HG03159 (cell line): Measurements from ENCODE around the gene TADA3.
A peak's percentile ranks its signal among the peaks of the same experiment; 100 is the strongest.

Source experiments
- ATAC-seq: cut with Tn5 transposase; IDR thresholded peaks from one replicate; pipeline ENCODE4 v1.9.1; 2021; ENCODE audit warnings: mild to moderate bottlenecking, moderate library complexity; ENCODE audit not compliant: unreplicated experiment

The TADA3 gene, protein sequence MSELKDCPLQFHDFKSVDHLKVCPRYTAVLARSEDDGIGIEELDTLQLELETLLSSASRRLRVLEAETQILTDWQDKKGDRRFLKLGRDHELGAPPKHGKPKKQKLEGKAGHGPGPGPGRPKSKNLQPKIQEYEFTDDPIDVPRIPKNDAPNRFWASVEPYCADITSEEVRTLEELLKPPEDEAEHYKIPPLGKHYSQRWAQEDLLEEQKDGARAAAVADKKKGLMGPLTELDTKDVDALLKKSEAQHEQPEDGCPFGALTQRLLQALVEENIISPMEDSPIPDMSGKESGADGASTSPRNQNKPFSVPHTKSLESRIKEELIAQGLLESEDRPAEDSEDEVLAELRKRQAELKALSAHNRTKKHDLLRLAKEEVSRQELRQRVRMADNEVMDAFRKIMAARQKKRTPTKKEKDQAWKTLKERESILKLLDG

DNA sequence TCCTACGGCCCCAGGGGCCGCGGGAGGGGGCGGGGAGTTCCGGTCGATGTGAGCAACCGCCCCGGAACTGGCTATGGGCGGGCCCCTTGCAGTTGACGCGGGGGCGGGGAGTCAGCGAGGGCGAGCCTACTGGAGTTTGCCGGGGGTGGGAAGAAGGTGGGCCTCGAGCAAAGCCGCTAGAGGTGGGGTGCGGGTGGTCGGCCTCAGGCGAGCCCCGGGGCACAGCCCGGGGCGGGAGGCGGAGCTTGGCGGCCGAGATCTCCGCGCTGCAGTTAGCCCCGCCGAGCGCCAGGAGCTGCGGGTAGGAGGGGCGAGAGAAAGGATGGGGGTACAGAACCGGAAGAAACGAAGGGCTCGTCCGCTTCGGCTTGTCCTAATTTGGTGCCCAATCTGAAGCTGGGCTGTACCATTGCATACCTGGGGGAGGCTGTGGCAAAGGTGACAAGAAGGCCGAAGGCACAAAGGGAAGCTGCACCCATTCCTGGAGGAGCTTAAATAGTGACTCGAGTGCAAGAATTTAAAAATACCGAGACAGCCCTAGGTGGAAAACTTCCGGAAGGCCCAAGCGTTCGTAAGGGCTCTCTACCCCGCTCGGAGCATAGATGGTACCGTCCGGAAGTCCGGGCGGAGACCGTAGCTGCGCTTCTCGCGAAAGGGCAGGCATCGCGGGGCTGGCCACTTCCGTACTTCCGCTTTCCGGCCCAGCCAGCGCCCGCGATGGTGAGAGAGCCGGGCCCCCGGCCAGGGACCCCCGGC is at the start of gene TADA3, which contains the start of gene ARPC4:
TADA3 (minus strand) TSS at position 69 of the 756 bp plus-strand sequence. CDS start 1,007 bp downstream, outside the sequence.
ARPC4 (plus strand) TSS at position 678 of the 756 bp plus-strand sequence; CDS start at position 718, 40 bp downstream.
- peak; percentile 85 for ATAC-seq

DNA sequence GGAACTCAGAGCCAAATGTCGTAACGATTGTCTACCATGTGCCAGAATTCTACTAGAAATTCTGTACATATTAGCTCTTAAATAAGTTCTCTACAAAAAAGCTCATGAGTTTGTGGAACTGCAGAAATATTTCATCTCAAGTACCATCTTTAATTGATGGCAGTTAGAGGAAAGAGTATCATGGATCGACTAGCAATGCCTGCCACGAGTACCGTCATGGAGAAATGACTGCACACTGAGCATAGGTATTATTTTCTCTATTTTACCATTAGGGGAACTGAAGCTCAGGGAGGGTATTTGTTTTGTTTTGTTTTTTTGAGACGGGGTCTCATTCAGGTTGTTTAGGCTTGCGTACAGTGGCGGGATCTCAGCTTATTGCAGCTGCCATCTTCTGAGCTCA is 48.7 kb upstream of the TADA3 start:
- ATAC-seq, result no peak

DNA sequence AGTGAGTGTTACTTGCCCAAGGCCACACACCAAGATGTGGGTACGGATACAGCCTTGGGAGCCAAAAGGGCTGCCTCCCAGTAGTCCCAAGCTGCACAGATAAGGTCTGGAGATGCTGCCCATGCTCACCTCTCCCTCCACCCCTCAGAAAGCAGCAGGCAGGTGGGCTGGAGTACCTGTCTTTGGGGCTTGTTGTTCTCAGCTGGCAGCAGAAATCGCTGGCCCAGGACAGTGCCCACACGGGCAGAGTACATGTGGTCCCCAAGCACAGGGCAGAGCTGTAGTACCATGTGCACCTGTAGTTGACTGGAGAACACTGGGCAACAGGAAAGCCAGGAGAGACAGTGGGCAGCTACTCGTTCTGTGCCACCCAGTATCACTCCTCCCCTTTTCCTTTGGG is 46.6 kb upstream of the TADA3 start:
- ATAC-seq, result no peak

DNA sequence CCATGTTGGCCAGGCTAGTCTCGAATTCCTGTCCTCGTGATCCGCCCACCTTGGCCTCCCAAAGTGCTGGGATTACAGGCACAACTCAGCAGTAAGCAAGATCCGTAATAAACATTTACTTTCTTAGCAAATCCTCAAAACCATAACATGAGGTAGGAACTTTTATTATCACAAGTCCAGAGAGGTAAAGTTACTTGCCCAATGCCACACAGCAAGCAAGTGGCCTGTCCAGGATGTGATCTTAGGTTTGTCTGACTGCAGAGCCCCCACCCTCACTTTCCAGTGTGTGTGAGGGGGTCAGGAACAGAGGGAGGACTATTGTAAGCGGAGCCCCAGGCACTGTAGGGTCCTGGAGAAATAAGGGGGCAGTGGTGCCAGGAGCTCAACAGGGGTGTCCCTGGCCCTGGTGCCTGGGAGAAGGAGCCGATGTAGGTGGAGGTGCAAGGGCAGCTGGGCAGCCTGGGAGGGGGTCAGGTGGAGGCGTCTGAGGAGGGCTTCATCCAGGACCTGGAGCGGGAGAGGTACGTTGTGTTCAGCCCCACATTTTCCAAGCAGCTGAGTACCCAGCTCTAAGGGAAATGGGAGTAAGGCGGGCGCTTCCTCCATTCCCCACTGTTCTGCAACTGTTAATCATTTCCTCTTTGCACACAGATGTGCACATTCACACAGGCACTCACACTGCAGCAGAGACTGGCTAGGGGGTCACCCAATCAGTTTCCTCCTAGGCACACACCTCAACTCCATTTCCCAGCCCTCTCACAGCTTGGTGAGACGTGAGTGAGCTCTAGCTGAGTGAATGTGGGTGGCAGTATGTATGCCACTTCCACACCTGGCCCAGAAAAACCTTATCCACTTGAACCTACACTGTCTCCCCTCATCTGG is 45.7 kb upstream of the TADA3 start:
- ATAC-seq, result no peak

DNA sequence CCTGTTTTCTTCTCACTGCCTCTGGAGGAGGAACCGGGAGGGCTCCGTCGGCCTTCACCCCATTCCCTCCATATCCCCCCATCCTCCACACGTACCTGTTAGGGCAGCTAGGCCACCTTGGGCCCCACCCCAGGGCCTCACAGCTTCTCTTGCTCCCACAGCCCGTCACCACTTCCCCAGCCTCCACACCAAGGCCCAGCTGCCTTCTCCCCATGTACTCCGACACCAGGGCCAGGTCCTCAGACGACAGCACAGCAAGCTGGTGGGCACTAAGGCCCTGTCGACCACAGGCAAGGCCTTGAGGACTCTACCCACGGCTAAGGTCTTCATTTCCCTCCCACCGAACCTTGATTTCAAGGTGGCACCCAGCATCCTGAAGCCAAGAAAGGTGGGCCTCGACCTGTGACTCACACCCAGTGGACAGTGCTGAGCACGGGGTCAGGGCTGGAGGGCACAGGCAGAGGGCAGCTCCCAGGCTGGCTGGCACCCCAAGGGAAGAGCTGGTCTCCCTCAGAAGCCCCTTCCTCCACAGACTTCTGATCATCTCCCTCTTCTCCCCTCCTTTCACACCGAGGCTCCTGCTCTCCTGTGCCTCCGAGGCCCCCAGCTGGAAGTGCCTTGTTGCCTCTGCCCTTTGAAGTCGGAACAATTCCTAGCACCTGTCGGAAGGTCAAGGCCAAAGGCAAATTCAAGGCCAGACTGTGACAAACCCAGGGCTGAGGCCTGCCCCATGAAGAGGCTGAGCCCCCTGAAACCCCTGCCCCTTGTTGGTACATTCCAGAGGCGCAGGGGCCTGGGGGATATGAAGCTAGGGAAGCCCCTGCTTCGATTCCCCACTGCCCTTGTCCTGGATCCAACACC is 42.5 kb upstream of the TADA3 start:
- no peak for ATAC-seq

DNA sequence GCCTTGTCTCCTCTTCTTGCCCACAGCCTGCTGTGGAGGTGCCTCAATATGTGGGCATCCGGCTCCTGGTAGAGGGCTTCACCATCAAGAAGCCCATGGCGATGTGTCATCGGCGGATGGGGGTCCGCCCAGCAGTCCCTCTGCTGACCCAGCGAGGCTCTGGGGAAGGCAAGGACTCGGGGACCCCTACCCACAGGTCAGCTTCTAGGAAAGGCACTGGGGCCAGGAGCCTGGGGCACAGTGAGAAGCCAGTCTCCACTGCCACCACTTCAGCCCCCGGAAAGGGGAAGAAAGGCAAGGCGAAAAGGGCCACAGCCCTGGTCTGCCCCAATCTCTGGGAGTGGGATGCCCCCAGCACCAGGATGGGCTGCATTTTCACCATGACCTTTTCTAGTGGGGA is 40.8 kb upstream of the TADA3 start:
- no peak for ATAC-seq

DNA sequence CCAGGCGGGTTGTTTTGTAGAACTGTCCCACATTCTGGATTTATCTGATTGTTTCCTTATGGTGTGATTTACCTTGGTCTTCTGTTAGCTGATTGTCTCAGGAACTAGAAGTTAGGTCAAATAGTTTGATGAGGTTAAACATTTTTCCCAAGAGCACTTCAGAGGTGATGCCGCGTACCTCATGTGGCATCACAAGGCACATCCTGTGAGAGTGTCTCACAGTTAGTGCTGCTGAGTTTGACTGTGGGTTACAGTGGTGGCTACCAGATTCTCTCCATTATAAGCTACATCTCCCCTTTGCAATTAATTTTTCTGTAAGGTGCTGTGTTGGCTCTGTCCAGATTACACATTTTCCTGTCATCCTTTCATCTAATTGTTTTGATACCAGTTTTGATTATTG is 39.0 kb upstream of the TADA3 start:
- ATAC-seq, result no peak

DNA sequence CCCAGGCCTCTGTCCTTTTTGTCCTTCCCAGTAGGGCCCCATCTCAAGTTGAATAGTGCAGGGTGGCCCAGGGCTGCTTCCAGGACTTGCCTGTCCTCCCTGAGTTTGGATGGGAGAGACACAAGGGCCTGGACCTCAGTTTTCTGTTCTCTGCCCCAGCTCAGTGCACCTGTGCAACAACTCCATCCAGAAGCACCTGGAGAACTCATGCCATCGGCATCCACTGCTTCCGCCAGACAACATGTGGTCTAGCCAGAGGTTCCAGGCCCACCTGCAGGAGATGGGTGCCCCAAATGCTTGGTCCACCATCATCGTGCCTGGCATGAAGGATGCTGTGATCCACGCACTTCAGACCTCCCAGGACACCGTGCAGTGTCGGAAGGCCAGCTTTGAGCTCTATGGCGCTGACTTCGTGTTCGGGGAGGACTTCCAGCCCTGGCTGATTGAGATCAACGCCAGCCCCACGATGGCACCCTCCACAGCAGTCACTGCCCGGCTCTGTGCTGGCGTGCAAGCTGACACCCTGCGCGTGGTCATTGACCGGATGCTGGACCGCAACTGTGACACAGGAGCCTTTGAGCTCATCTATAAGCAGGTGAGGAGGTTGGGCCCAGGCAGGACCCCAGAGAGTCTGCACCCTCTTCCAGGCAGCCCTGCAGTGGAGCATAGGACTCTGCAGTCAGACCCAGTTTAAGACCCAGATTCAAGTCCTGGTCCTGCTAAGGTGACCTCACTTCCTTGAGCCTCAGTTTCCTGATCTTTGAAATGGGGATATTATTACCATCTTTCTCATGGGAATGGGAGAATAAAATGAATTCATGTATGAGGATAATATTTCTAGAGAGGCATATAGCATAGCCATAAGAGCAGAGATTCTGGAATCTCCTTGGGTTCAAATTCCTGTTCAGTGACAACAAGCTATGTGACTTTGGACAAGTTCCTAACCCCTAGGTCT is 36.8 kb upstream of the TADA3 start:
- ATAC-seq, result no peak

DNA sequence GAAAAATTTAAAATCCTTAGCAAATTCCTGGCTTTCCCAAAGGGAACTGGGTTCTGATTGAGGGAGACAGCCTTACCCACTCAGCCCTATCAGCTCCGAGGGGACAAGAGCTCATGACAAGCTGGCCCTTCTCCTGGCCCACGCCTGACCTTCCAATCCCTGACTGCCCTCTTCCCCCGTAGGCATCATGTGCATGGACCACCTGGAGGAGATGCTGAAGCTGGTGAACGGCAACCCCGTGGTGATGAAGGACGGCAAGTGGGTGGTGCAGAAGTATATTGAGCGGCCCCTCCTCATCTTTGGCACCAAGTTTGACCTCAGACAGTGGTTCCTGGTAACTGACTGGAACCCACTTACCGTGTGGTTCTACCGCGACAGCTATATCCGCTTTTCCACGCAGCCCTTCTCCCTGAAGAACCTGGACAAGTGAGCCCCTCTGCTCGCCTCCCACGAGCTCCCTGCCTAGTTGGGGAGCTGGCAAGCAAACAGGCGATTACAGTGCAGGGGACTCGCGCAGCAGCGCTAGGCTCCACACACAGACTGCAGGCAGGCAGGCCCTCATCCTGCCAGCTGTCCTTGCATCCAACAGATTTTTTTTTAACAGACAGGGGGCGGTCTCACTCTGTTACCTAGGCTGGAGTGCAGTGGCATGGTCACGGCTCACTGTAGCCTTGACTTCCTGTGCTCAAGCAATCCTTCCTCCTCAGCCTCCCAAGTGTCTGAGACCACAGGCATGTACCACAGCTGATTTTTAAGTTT is 34.7 kb upstream of the TADA3 start:
- no peak for ATAC-seq

DNA sequence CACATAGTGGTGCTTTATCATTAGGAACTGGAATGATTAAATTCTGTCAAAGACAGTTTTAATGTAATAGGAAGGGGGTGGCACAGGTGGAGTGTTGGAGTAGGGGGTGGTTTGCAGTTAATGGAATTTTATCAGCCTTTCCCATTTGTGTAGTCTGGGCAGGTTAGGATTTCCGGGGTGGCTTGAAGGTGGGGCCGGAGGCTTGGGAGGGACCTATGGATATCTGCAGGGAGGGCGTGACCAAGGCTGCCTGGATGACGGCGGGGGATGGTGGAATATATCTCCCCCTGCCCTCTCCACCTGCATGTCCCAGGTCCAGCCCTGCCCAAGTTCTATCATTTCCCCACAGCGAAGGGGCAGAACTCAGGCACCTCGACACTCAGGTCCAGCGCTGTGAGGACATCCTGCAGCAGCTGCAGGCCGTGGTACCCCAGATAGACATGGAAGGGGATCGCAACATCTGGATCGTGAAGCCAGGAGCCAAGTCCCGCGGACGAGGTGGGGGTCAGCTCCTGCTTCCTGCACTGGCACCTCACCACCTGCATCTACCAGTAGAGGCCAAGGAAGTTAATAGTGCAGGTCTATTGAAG is 33.3 kb upstream of the TADA3 start:
- ATAC-seq, result no peak

DNA sequence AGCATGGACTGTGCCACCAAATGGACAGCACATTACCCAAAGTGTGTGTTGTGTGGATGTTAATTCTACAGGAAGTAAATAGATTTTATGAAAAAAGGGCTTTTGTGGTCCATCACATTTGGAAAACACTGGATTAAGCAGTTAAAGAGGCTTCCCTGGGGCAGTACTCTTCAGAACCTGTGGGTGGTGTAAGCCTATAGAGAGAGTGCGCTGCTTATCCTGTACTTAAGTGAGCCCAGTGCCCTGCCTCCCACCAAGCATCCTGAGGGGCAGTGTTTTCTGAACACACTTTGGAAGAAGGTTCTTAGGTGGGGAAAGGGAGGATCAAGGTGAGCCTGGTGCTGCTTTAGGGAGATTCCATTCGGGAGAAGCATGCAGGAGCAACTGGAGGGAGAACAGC is 28.7 kb upstream of the TADA3 start:
- no peak for ATAC-seq

DNA sequence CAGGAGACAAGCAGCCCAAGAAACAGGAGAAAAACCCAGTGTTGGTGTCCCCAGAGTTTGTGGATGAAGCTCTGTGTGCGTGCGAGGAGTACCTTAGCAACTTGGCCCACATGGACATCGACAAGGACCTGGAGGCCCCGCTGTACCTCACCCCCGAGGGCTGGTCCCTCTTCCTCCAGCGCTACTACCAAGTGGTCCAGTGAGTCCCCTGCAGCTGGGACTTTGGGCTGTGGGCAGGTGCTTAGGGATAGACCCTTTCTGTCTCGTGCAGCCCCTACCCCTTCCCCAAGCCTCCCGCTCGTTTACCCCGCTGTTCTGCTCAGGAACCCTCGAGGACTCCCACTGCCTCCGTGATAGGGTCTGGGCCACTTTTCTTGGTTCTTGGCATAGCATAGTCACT is 28.3 kb upstream of the TADA3 start:
- no peak for ATAC-seq

DNA sequence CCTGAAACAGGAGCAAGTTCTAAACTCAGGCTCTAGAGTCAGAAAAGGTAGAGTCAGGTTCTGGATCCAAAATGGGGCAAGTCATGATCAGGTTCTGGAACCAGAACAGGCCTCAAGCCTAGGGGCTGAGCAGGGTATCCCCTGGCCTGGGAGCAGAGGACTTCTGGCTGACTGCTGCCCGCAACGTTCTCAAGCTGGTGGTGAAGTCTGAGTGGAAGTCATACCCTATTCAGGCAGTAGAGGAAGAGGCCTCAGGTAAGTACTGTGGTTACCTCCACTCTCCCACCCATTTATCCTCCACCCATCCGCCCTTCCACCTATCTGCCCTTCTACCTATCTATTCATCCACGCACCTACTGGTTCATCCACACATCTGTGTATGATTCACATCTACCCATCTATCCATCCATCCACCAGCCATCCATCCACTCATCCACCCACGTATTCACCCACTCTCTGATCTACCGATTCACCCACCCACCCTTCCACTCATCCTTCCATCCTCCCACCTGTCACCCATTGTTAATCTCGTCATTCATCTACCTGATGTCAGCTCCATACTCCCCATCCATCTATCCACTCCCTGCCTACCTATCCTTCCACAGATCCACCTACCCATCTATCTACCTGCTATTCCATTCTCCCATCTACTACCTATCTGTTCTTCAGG is 26.5 kb upstream of the TADA3 start:
- ATAC-seq, result no peak

DNA sequence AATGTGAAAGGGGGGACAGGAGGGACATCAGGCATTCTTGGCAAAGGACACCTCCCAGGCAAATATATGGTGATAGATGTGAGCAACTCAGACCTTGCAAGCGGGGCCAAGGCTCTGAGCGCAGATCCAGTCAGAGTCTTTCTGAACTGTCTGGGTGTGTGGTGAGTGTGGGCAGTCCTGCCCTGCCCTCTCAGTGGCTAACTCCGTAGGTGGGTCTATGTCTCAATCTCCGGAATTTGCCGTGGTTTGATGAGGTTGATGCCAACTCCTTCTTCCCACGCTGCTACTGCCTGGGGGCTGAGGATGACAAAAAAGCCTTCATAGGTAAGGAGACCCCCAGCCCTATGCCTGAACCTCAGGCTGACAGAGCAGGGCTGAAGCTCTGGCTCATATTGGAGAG is 25.2 kb upstream of the TADA3 start:
- no peak for ATAC-seq

DNA sequence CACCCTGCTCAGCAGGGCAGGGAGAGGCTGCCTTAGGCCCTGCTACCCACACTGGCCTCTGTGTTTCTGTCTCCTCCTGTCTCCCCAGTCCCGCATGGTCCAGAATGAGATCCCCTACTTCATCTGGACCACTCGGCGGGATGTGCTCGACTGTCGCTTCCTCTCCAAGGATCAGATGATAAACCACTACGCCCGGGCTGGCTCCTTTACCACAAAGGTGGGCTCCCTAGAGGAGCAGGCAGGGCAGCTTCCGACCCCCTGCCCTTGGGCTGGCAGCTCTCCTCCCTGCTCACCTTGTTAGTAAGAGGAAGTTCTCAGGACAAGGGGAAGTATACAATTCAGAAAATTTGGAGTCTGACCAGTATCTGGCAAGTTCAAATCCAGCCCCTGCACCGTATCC is 23.7 kb upstream of the TADA3 start:
- ATAC-seq, result no peak

DNA sequence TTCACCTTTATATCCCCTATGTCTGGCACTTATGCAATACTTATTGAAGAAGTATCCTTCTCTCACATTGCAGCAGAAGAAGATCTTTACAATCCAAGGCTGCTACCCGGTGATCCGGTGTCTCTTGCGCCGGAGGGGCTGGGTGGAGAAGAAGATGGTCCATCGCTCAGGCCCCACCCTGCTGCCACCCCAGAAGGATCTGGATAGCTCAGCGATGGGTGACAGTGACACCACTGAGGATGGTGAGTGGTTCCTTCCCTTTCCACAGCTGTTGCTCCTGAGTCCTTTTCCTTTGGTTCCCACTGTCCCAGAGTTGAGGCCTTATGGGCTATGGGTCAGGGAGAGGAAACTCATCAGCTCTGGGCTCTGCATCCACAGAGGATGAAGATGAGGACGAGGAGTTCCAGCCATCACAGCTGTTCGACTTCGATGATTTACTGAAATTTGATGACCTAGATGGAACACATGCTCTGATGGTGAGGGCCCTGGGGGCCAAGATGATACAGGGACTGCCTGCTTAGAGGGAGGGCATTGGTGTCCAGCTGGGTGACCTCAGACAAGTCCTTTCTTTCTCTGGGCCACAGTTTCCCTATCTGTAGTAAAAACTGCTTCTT is 20.7 kb upstream of the TADA3 start:
- ATAC-seq, result no peak

DNA sequence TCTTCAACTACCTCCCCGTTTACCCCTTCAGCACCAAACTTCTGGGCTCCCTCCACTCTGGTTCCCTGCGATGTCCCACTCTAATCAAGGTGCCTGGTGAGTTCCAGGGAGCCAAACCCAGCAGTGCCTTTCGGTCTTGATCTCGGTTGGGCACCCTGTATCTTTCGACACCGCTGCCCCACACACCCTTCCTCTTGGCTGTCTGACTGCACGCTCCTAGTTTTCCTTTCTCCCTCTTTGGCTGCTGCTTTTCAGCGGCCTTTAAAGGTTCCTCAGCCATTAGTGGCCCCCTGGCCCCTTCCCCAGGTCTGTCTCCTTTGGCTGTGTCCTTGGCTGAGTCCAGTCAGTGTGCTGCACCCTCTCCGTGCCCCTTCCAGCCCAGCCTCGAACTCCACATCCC is 18.6 kb upstream of the TADA3 start:
- ATAC-seq, result no peak
